Fibroblast of skin of right quadriceps (primary cell): ENCODE results near the gene PPM1L.

ENCODE experiments used
- DNase-seq: peaks from one replicate; pipeline ENCODE4 v3.0.0-alpha.2; 2013

The PPM1L gene

DNA sequence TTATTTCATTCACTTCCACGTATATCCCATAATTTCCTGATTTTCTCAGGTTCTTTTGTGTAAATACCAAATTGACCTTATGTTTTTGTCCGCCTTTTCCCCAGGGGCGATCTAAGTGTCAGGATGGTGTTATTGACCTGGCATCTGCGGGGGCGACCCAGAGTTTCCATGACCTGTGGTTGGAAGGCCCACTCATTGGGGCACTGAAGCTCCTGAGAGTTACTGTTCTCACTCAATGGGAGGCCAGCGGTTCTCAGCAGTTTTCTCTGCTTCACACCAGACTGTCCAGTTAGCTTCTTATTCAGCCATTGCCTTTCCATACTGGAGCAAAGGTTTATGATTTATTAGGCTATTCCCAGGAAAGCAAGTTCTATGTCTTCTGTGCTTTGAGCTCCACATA, 295.8 kb downstream of the PPM1L start:
- DNase-seq, result no peak

GRCh38 chr3:161054860-161055604, 299.0 kb downstream of the PPM1L start:
- no peak for DNase-seq

DNA sequence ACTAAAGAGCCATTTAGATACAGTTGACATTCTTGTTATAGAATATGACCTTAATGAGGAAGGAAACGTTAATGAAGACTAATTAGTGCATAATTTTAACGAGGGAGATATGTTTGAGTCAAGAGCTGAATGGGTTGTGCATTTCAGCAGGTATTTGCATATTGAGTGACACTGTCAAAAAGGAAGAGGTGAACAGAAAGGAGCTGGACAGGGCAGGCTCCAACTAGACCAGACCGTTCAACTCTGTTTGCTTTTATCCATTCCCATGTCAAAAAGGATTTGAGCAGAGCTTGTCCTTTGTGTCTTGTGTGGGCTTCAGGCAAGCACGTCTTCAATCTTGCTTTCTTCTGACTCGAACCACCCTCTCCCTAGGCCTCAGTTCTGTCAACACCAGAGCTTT, 308.4 kb downstream of the PPM1L start:
- no peak for DNase-seq

DNA sequence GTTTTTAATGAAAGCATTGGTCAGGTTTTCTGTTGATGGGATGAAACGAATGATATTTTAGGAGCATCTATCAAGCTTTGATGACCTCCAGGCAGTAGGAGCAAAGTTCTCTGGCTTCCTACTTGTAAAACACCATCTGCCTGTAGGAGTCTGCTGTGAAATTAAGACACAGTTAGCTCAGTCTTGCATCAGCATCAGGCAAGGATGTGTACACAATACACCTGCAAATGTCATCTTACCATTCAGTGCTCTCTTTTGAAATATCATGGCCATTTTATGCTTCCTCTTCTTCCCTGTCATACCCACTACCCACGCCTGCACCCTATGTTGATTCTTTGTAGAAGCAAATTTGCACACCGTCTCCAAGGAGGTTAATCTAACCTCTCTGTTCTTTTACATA, 310.9 kb downstream of the PPM1L start:
- no peak for DNase-seq

DNA sequence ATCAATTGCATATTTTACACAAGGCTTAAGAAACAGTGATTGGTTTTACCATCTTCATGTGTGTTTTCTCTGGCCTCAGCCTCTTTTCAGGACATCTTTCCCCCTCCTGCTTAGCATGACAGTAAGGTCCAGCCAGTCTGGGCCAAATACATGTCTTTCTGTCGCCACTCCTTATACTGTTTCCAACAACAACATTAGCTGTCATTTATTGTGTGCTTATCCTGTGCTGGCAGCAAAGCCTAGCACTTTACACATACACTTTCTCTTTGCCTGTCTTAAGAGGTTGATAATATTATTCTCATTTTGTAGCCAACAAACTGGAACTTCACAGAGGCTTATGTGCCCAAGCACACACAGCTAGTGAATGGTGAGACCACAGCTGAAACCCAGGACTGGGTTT, 311.3 kb downstream of the PPM1L start:
- DNase-seq, result no peak

GRCh38 chr3:161069511-161070251, 313.6 kb downstream of the PPM1L start:
- peak; percentile 47 for DNase-seq

- no peak for DNase-seq
These were observed 314.4 kb downstream of the PPM1L start for GRCh38 chr3:161070252-161070930.

DNA sequence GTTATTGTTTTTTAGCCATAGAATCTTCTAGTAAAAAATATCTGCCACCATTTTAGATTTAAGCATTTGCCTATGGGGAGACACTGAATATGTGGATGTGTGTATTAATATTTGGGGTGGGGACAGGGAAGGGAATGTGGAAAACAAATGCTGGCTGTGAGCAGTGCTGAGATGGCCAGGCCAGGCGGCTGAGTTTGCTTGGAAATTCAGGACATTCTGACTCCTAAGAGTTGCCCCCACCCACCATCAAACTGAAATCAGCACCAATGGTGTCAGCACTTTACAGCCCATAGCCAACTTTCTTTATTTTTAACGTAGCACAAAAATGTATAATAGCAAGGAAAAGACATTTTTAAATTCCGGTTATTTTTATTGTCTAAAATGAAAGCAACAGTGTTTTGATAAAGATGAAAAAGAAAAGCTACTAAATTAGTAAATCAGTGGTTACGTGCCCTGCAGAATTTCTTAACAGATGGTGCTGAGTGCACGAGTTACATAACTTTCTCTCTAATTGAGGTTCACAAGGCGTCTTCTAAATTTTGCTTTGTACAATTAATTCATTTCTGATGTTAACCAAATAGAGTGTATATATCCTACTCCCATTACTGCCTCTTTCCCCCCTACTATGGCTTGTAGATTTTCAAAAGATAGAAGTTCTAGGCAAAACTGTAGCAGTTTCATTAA, 315.1 kb downstream of the PPM1L start:
- no peak for DNase-seq

- DNase-seq, result no peak
These were observed 316.2 kb downstream of the PPM1L start for GRCh38 chr3:161072211-161072621.

GRCh38 chr3:161072751-161073150, 316.7 kb downstream of the PPM1L start:
- DNase-seq, result no peak

- no peak for DNase-seq
These were observed 317.1 kb downstream of the PPM1L start for GRCh38 chr3:161073181-161073580.

- no peak for DNase-seq
These were observed 325.6 kb downstream of the PPM1L start for GRCh38 chr3:161081633-161082032.

DNA sequence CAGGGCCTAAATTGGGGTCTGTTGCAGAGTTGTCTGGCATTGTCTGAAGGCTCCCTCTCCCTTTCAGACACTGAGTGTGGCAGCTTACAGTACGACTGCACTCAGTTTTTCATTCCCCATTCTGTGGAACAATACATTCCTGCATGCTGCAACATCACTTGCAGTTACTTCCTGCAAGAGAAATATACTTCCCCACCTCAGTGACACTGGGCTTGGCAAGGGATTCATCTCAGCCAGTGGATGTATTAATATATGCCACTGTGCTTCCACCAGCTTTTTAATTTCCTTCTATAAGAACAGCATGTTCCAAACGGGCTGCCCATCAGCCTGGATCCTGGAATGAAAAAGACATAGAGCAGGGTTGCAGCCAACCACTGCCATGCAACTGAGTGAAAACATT, 326.0 kb downstream of the PPM1L start:
- DNase-seq, result no peak

GRCh38 chr3:161083131-161083530, 327.1 kb downstream of the PPM1L start:
- DNase-seq, result no peak

DNA sequence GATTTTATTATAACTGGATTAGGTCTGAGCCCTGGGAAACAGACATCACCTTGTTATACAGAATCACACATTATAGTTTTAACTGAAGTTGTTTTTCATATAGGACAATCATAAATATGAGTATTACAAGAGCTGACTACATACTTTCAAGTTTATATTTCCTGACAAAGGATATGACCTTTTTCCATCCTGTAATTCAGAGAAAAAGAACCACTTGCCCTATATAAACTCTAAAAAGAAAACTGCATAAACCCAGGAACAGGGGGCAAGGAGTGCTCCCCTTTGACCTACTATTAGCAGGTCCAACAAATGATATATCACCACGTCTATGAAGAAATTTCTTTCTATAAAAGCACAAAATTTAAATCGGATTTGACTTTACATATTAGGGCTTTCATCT, 328.2 kb downstream of the PPM1L start:
- DNase-seq, result no peak

DNA sequence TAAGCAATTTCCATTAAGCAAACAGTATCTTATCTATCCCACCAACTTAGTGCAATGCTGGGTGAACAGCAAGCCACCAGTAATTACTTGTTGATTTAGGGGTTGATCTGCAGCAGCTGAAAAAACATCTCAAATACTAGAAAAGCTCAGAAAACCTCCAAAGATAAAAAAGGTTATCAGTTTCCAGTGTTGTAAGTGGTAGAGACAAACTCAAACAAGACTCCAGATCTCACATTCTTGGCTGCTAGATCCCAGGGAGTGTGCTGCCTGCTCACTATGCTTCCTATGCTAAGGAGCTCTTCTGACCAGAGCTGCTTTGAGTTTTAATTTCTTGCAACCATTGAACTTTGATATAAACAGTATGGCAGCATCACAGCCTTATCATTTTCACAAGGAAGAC, 337.9 kb downstream of the PPM1L start:
- DNase-seq, result no peak

GRCh38 chr3:161096771-161097367, 340.8 kb downstream of the PPM1L start:
- no peak for DNase-seq

GRCh38 chr3:161100994-161101393, 345.0 kb downstream of the PPM1L start:
- DNase-seq, result no peak

GRCh38 chr3:161101609-161102008, 345.6 kb downstream of the PPM1L start:
- no peak for DNase-seq

DNA sequence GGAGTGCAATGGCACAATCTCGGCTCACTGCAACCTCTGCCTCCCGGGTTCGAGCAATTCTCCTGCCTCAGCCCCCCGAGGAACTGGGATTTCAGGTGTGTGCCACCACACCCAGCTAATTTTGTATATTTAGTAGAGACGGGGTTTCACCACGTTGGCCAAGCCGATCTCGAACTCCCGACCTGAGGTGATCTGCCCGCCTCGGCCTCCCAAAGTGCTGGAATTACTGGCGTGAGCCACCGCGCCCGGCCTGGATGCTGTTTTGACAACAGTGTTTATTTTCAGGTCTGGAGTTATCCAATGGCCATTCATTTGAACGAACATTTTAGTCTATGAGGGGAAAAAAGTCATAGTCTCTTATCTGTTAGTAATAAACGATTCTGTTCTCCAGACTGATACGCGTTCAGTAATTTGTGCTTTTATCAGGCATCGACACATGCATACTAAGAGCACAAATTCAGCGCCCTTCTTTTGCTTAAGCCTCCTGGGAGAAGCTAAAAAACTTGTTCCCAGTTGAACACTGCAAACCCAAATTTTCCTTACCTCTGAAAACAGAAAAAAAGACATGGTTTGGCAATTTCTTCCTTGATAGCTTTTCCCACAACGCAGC, 347.9 kb downstream of the PPM1L start:
- no peak for DNase-seq

DNA sequence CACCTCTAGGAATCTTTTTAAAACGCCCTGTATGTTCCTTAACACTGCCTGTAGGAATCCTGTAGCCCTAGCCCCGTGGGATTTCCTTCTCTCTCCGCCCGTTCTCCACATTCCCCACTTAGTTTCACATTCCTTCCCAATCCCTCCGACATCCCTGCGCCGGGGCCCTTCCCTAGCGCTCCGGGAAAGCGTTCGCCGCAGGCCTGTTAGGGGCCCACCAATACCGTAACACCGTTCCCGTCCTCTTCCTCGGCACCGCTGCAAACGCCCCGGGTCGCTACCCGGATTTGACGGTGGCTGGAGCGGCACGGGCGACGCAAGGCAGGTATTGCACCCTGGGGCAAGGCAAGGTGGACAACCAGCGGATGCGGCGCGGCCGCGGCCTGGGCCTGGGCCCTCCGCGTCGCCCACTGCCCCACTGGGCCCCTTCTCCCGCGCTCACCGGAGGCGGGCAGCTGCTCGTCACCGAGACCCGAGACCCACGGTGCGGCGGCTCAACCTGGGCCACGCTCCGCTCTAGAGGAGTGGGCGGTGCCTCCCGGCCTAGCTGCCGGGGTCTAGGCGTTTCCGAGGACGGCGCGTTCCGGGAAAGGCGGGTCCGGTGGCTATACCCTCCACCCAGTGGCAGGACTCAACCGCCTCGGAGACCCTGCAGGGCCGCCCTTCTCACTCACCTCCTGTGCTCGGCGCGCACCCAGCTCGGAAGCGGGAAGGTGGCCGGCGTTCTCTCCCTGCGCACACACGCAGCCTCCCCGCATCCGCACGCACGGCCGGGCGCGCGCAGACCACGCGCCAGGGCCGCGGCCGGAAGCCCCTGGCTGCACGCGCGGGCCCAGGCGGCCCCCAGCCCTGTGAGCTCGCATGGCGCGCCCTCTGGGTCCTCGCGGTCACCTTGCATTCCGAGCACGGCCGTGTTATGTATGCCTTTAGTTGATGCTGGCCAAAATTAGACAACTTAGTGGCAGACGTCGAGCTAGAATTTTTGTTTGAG, 348.8 kb downstream of the PPM1L start, which contains the start of gene B3GALNT1:
TSS of gene B3GALNT1 (minus strand) at position 789 of the 991 bp plus-strand sequence. CDS start 18,595 bp downstream, outside the sequence.
- DNase-seq, result peak; percentile 78
